ENCODE results near the gene PPP1R1C. TPM values are rescaled to one million over a fixed set of nuclear protein-coding genes. Genes with fewer than 3 reads are reported as not detected.

PPP1R1C gene
- total RNA-seq, 4 donors from 2014 or later = not detected

GRCh38 chr2:182144776-182145165 is 159.1 kb downstream of the PPP1R1C start:
- Histone ChIP-seq H3K9me3 (no peaks in the 10 kb centered on the region), H3K4me1 (no peaks in the 10 kb centered on the region), H3K36me3 (no peaks in the 10 kb centered on the region), H3K27ac (no peak overlapping the region), H3K4me3 (no peak overlapping the region), H3K27me3 (no peaks in the 10 kb centered on the region)
- TF ChIP-seq CTCF (IDR thresholded peaks at IDR 0.05) (no peak), POLR2A (IDR thresholded peaks at IDR 0.05) (no peak)
- no peak for DNase-seq

GRCh38 chr2:182148344-182148743 is 162.7 kb downstream of the PPP1R1C start:
- Histone ChIP-seq H3K36me3 (no peaks in the 10 kb centered on the region), H3K27me3 (no peaks in the 10 kb centered on the region), H3K4me3 (no peak overlapping the region), H3K9me3 (no peaks in the 10 kb centered on the region), H3K27ac (no peak overlapping the region), H3K4me1 (no peaks in the 10 kb centered on the region)
- no peak for DNase-seq
- TF ChIP-seq CTCF (IDR thresholded peaks at IDR 0.05) (no peak), POLR2A (IDR thresholded peaks at IDR 0.05) (no peak)

- no peaks in the 10 kb centered on the region for H3K36me3 ChIP-seq
- H3K4me3 ChIP-seq = no peak overlapping the region
- H3K27ac ChIP-seq = no peak overlapping the region
- TF ChIP-seq CTCF (IDR thresholded peaks at IDR 0.05) (no peak), POLR2A (IDR thresholded peaks at IDR 0.05) (no peak)
- peak in 1 of 3 donors; percentile 55 for DNase-seq
- H3K27me3 ChIP-seq = no peaks in the 10 kb centered on the region
- no peaks in the 10 kb centered on the region for H3K4me1 ChIP-seq
- no peaks in the 10 kb centered on the region for H3K9me3 ChIP-seq
Measured at GRCh38 chr2:182163878-182164277, 178.2 kb downstream of the PPP1R1C start.

GRCh38 chr2:182164686-182165085 is 179.0 kb downstream of the PPP1R1C start:
- Histone ChIP-seq H3K27me3 (no peaks in the 10 kb centered on the region), H3K4me3 (no peak overlapping the region), H3K27ac (no peak overlapping the region), H3K36me3 (no peaks in the 10 kb centered on the region), H3K4me1 (no peaks in the 10 kb centered on the region), H3K9me3 (no peaks in the 10 kb centered on the region)
- TF ChIP-seq CTCF (IDR thresholded peaks at IDR 0.05) (no peak), POLR2A (IDR thresholded peaks at IDR 0.05) (no peak)
- no peak for DNase-seq

GRCh38 chr2:182165202-182165601 is 179.5 kb downstream of the PPP1R1C start:
- TF ChIP-seq POLR2A (IDR thresholded peaks at IDR 0.05) (no peak), CTCF (IDR thresholded peaks at IDR 0.05) (no peak)
- no peaks in the 10 kb centered on the region for H3K27me3 ChIP-seq
- no peak overlapping the region for H3K27ac ChIP-seq
- H3K4me3 ChIP-seq = no peak overlapping the region
- no peaks in the 10 kb centered on the region for H3K4me1 ChIP-seq
- no peaks in the 10 kb centered on the region for H3K9me3 ChIP-seq
- no peak for DNase-seq
- no peaks in the 10 kb centered on the region for H3K36me3 ChIP-seq

GRCh38 chr2:182166406-182166805 is 180.8 kb downstream of the PPP1R1C start:
- TF ChIP-seq CTCF (IDR thresholded peaks at IDR 0.05) (no peak), POLR2A (IDR thresholded peaks at IDR 0.05) (no peak)
- Histone ChIP-seq H3K4me1 (no peaks in the 10 kb centered on the region), H3K27me3 (no peaks in the 10 kb centered on the region), H3K4me3 (no peak overlapping the region), H3K27ac (no peak overlapping the region), H3K36me3 (no peaks in the 10 kb centered on the region), H3K9me3 (no peaks in the 10 kb centered on the region)
- no peak for DNase-seq
